Measurements from ENCODE around the gene FRRS1L. TPM values are rescaled to one million over a fixed set of nuclear protein-coding genes. Genes with fewer than 3 reads are reported as not detected.

Gene FRRS1L
- polyA plus RNA-seq, 4 donors: under 0.01 to 9.6 (median 0.85) TPM; not detected in 1

- WGBS, 3 donors: 44 to 71% (median 61%) methylated on average over 3 of the region's 3 CpGs
- H3K9me3 ChIP-seq (ENCODE audit: control insufficient read depth in 2 of 2, insufficient read depth in 1 of 2, low read depth in 1 of 2, low read length in 1 of 2): peaks cover 0 to 13% of the 10 kb centered on the region in 2 donors
- H3K27ac ChIP-seq (ENCODE audit: low read depth in 1 of 3, low read length in 2 of 3): peak overlapping the region in 1 of 3 donors; percentile 58
- peak; percentile 62 to 83 for DNase-seq
- no peaks in the 10 kb centered on the region for H3K27me3 ChIP-seq (ENCODE audit: control insufficient read depth in 3 of 3, insufficient read depth in 3 of 3, low read length in 3 of 3)
- no peak for FAIRE-seq
- H3K4me3 ChIP-seq (ENCODE audit: low read depth in 1 of 3, low read length in 3 of 3): no peak overlapping the region
- no peaks in the 10 kb centered on the region for H3K36me3 ChIP-seq (ENCODE audit: control insufficient read depth in 3 of 3, insufficient read depth in 2 of 3, low read depth in 1 of 3, low read length in 3 of 3)
- H3K4me1 ChIP-seq (ENCODE audit: control insufficient read depth in 3 of 3, insufficient read depth in 2 of 3, low read depth in 1 of 3, low read length in 2 of 3): peaks cover 0 to 26% (median 1%) of the 10 kb centered on the region in 3 donors
Measured at GRCh38 chr9:109150925-109151545, 16.0 kb downstream of the FRRS1L start.

GRCh38 chr9:109149722-109150121 is 17.3 kb downstream of the FRRS1L start:
- DNase-seq (peak; percentile 56 to 68), FAIRE-seq (no peak)
- peaks cover 0 to 13% of the 10 kb centered on the region in 2 donors for H3K9me3 ChIP-seq (ENCODE audit: control insufficient read depth in 2 of 2, insufficient read depth in 1 of 2, low read depth in 1 of 2, low read length in 1 of 2)
- H3K27ac ChIP-seq (ENCODE audit: low read depth in 1 of 3, low read length in 2 of 3): peak overlapping the region in 1 of 3 donors; percentile 84
- no peaks in the 10 kb centered on the region for H3K36me3 ChIP-seq (ENCODE audit: control insufficient read depth in 3 of 3, insufficient read depth in 2 of 3, low read depth in 1 of 3, low read length in 3 of 3)
- H3K4me3 ChIP-seq (ENCODE audit: low read depth in 1 of 3, low read length in 3 of 3): no peak overlapping the region
- H3K4me1 ChIP-seq (ENCODE audit: control insufficient read depth in 3 of 3, insufficient read depth in 2 of 3, low read depth in 1 of 3, low read length in 2 of 3): peaks cover 0 to 35% (median 1%) of the 10 kb centered on the region in 3 donors
- H3K27me3 ChIP-seq (ENCODE audit: control insufficient read depth in 3 of 3, insufficient read depth in 3 of 3, low read length in 3 of 3): peaks cover 0 to 2% (median 0%) of the 10 kb centered on the region in 3 donors
- WGBS, 3 donors: 35 to 75% (median 71%) methylated on average over 4 of the region's 4 CpGs

- Histone ChIP-seq H3K27me3 (ENCODE audit: control insufficient read depth in 3 of 3, insufficient read depth in 3 of 3, low read length in 3 of 3) (peaks cover 0 to 2% (median 0%) of the 10 kb centered on the region in 3 donors), H3K4me1 (ENCODE audit: control insufficient read depth in 3 of 3, insufficient read depth in 2 of 3, low read depth in 1 of 3, low read length in 2 of 3) (peaks cover 0 to 37% (median 1%) of the 10 kb centered on the region in 3 donors), H3K9me3 (ENCODE audit: control insufficient read depth in 2 of 2, insufficient read depth in 1 of 2, low read depth in 1 of 2, low read length in 1 of 2) (peaks cover 0 to 12% of the 10 kb centered on the region in 2 donors), H3K4me3 (ENCODE audit: low read depth in 1 of 3, low read length in 3 of 3) (no peak overlapping the region), H3K27ac (ENCODE audit: low read depth in 1 of 3, low read length in 2 of 3) (peak overlapping the region in 1 of 3 donors; percentile 84), H3K36me3 (ENCODE audit: control insufficient read depth in 3 of 3, insufficient read depth in 2 of 3, low read depth in 1 of 3, low read length in 3 of 3) (no peaks in the 10 kb centered on the region)
- FAIRE-seq (no peak), DNase-seq (peak in 1 of 2 donors; percentile 53)
- 79 to 83% (median 80%) methylated on average over 5 of the region's 5 CpGs for WGBS, 3 donors
Measured at GRCh38 chr9:109149089-109149488, 18.0 kb downstream of the FRRS1L start.

GRCh38 chr9:109145051-109145450 is 22.0 kb downstream of the FRRS1L start:
- Histone ChIP-seq H3K27ac (ENCODE audit: low read depth in 1 of 3, low read length in 2 of 3) (peak overlapping the region in 1 of 3 donors; percentile 59), H3K9me3 (ENCODE audit: control insufficient read depth in 2 of 2, insufficient read depth in 1 of 2, low read depth in 1 of 2, low read length in 1 of 2) (no peaks in the 10 kb centered on the region), H3K36me3 (ENCODE audit: control insufficient read depth in 3 of 3, insufficient read depth in 2 of 3, low read depth in 1 of 3, low read length in 3 of 3) (no peaks in the 10 kb centered on the region), H3K27me3 (ENCODE audit: control insufficient read depth in 3 of 3, insufficient read depth in 3 of 3, low read length in 3 of 3) (peaks cover 0 to 2% (median 0%) of the 10 kb centered on the region in 3 donors), H3K4me3 (ENCODE audit: low read depth in 1 of 3, low read length in 3 of 3) (no peak overlapping the region), H3K4me1 (ENCODE audit: control insufficient read depth in 3 of 3, insufficient read depth in 2 of 3, low read depth in 1 of 3, low read length in 2 of 3) (peaks cover 0 to 30% (median 2%) of the 10 kb centered on the region in 3 donors)
- DNase-seq (peak; percentile 32 to 60), FAIRE-seq (no peak)
- 42 to 79% (median 59%) methylated on average over 6 of the region's 6 CpGs for WGBS, 3 donors

- FAIRE-seq: no peak
- peak in 1 of 2 donors; percentile 25 for DNase-seq
- Histone ChIP-seq H3K4me3 (ENCODE audit: low read depth in 1 of 3, low read length in 3 of 3) (no peak overlapping the region), H3K27me3 (ENCODE audit: control insufficient read depth in 3 of 3, insufficient read depth in 3 of 3, low read length in 3 of 3) (peaks cover 0 to 2% (median 0%) of the 10 kb centered on the region in 3 donors), H3K27ac (ENCODE audit: low read depth in 1 of 3, low read length in 2 of 3) (no peak overlapping the region), H3K36me3 (ENCODE audit: control insufficient read depth in 3 of 3, insufficient read depth in 2 of 3, low read depth in 1 of 3, low read length in 3 of 3) (no peaks in the 10 kb centered on the region), H3K9me3 (ENCODE audit: control insufficient read depth in 2 of 2, insufficient read depth in 1 of 2, low read depth in 1 of 2, low read length in 1 of 2) (no peaks in the 10 kb centered on the region), H3K4me1 (ENCODE audit: control insufficient read depth in 3 of 3, insufficient read depth in 2 of 3, low read depth in 1 of 3, low read length in 2 of 3) (peaks cover 0 to 21% (median 2%) of the 10 kb centered on the region in 3 donors)
- WGBS, 3 donors: 67 to 73% (median 70%) methylated on average over 5 of the region's 5 CpGs
Measured at GRCh38 chr9:109143881-109144562, 23.0 kb downstream of the FRRS1L start.

- Histone ChIP-seq H3K27ac (ENCODE audit: low read depth in 1 of 3, low read length in 2 of 3) (no peak overlapping the region), H3K27me3 (ENCODE audit: control insufficient read depth in 3 of 3, insufficient read depth in 3 of 3, low read length in 3 of 3) (peaks cover 0 to 2% (median 0%) of the 10 kb centered on the region in 3 donors), H3K4me3 (ENCODE audit: low read depth in 1 of 3, low read length in 3 of 3) (no peak overlapping the region), H3K9me3 (ENCODE audit: control insufficient read depth in 2 of 2, insufficient read depth in 1 of 2, low read depth in 1 of 2, low read length in 1 of 2) (no peaks in the 10 kb centered on the region), H3K4me1 (ENCODE audit: control insufficient read depth in 3 of 3, insufficient read depth in 2 of 3, low read depth in 1 of 3, low read length in 2 of 3) (peaks cover 0 to 13% (median 2%) of the 10 kb centered on the region in 3 donors), H3K36me3 (ENCODE audit: control insufficient read depth in 3 of 3, insufficient read depth in 2 of 3, low read depth in 1 of 3, low read length in 3 of 3) (no peaks in the 10 kb centered on the region)
- FAIRE-seq (no peak), DNase-seq (no peak)
- 90 to 94% (median 93%) methylated on average over 5 of the region's 5 CpGs for WGBS, 3 donors
Measured at GRCh38 chr9:109141375-109141774, 25.7 kb downstream of the FRRS1L start.

GRCh38 chr9:109139851-109140250 is 27.2 kb downstream of the FRRS1L start:
- no peak for FAIRE-seq
- Histone ChIP-seq H3K4me3 (ENCODE audit: low read depth in 1 of 3, low read length in 3 of 3) (no peak overlapping the region), H3K27ac (ENCODE audit: low read depth in 1 of 3, low read length in 2 of 3) (no peak overlapping the region), H3K36me3 (ENCODE audit: control insufficient read depth in 3 of 3, insufficient read depth in 2 of 3, low read depth in 1 of 3, low read length in 3 of 3) (no peaks in the 10 kb centered on the region), H3K9me3 (ENCODE audit: control insufficient read depth in 2 of 2, insufficient read depth in 1 of 2, low read depth in 1 of 2, low read length in 1 of 2) (no peaks in the 10 kb centered on the region), H3K4me1 (ENCODE audit: control insufficient read depth in 3 of 3, insufficient read depth in 2 of 3, low read depth in 1 of 3, low read length in 2 of 3) (peaks cover 0 to 6% (median 4%) of the 10 kb centered on the region in 3 donors), H3K27me3 (ENCODE audit: control insufficient read depth in 3 of 3, insufficient read depth in 3 of 3, low read length in 3 of 3) (no peaks in the 10 kb centered on the region)
- DNase-seq: no peak
- 60 to 95% (median 92%) methylated on average over 1 of the region's 1 CpG for WGBS, 3 donors

- Histone ChIP-seq H3K36me3 (ENCODE audit: control insufficient read depth in 3 of 3, insufficient read depth in 2 of 3, low read depth in 1 of 3, low read length in 3 of 3) (no peaks in the 10 kb centered on the region), H3K27ac (ENCODE audit: low read depth in 1 of 3, low read length in 2 of 3) (no peak overlapping the region), H3K9me3 (ENCODE audit: control insufficient read depth in 2 of 2, insufficient read depth in 1 of 2, low read depth in 1 of 2, low read length in 1 of 2) (no peaks in the 10 kb centered on the region), H3K27me3 (ENCODE audit: control insufficient read depth in 3 of 3, insufficient read depth in 3 of 3, low read length in 3 of 3) (no peaks in the 10 kb centered on the region), H3K4me3 (ENCODE audit: low read depth in 1 of 3, low read length in 3 of 3) (no peak overlapping the region), H3K4me1 (ENCODE audit: control insufficient read depth in 3 of 3, insufficient read depth in 2 of 3, low read depth in 1 of 3, low read length in 2 of 3) (peaks cover 0 to 13% (median 6%) of the 10 kb centered on the region in 3 donors)
- 89 to 98% (median 93%) methylated on average over 2 of the region's 2 CpGs for WGBS, 3 donors
- FAIRE-seq (no peak), DNase-seq (no peak)
Measured at GRCh38 chr9:109138421-109138820, 28.6 kb downstream of the FRRS1L start.

Data from small intestine (tissue), 7 donors.